Subcutaneous adipose tissue (tissue), 4 donors: ENCODE results near the gene SLC6A9. TPM values are rescaled to one million over a fixed set of nuclear protein-coding genes. Genes with fewer than 3 reads are reported as not detected.

Source experiments
- total RNA-seq, 4 donors: library from RNA; depleted of rRNA; stranded (reverse); fragments of >200 nt; gene quantifications; one replicate each; pipeline ENCODE4 v1.1.0, GENCODE V29; 2016
- TF ChIP-seq, protein P1 (sequence below): fragments of 450-650 bp; IDR thresholded peaks from one replicate; pipeline ENCODE4 v1.5.1; 2016; ENCODE audit warnings: low read depth, mild to moderate bottlenecking, control low read depth, antibody characterized with exemption, moderate library complexity

Gene SLC6A9
- total RNA-seq, 4 donors from 2014 or later: 0.22 to 0.94 (median 0.34) TPM; not detected in 1

DNA sequence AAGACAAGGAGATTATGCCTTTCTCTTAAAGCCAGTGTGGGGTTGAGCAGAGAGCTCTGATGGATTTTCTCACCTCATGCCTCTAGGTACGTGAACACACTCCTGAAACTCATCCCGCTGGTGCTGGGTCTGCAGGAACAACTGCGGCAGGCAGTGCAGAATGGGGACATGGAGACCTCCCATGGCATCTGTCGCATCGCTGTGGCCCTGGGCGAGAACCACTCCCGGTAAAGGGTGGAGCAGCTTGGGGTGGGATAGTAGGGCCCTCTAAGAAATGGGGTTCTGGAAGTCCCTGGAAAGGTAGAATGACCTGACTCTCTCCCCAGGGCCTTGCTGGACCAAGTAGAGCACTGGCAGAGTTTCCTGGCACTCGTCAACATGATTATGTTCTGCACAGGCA, 75.0 kb downstream of the SLC6A9 start:
- TF ChIP-seq, protein P1, sequence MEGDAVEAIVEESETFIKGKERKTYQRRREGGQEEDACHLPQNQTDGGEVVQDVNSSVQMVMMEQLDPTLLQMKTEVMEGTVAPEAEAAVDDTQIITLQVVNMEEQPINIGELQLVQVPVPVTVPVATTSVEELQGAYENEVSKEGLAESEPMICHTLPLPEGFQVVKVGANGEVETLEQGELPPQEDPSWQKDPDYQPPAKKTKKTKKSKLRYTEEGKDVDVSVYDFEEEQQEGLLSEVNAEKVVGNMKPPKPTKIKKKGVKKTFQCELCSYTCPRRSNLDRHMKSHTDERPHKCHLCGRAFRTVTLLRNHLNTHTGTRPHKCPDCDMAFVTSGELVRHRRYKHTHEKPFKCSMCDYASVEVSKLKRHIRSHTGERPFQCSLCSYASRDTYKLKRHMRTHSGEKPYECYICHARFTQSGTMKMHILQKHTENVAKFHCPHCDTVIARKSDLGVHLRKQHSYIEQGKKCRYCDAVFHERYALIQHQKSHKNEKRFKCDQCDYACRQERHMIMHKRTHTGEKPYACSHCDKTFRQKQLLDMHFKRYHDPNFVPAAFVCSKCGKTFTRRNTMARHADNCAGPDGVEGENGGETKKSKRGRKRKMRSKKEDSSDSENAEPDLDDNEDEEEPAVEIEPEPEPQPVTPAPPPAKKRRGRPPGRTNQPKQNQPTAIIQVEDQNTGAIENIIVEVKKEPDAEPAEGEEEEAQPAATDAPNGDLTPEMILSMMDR: no peak

GRCh38 chr1:43954036-43954435, 77.2 kb downstream of the SLC6A9 start:
- TF ChIP-seq, protein P1: no peak

- TF ChIP-seq, protein P1: no peak
Observed at GRCh38 chr1:43953361-43953760, 77.9 kb downstream of the SLC6A9 start.

DNA sequence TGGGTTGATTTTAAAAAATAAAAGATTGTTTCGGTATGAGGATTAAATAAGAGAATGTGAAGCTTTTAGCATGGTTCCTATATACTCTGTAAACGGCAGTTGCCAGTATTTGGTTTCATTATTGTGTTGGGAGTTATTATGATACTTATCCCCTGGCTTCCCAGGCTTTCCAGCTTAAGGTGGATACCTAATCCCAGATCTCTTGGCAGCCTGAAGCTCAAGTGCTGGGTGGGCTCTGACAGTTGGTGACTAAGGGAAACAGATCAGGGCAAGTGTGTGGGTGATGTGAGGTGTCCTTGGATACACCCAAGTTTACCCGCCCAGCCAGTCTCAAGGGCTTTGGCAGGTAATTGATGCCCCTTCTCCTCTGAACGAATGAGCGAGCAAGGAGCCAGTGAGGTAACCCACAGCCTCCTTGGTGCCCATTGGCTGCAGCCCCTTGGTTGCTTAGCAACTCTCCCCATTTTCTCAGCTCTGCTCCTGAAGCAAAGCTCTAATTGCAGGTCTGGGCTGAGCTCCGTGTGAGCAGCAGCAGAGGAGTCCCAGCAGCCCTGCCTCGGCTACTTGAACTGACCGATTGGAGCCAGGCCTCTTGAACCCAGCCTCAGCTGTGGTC, 78.4 kb downstream of the SLC6A9 start:
- TF ChIP-seq, protein P1: no peak

DNA sequence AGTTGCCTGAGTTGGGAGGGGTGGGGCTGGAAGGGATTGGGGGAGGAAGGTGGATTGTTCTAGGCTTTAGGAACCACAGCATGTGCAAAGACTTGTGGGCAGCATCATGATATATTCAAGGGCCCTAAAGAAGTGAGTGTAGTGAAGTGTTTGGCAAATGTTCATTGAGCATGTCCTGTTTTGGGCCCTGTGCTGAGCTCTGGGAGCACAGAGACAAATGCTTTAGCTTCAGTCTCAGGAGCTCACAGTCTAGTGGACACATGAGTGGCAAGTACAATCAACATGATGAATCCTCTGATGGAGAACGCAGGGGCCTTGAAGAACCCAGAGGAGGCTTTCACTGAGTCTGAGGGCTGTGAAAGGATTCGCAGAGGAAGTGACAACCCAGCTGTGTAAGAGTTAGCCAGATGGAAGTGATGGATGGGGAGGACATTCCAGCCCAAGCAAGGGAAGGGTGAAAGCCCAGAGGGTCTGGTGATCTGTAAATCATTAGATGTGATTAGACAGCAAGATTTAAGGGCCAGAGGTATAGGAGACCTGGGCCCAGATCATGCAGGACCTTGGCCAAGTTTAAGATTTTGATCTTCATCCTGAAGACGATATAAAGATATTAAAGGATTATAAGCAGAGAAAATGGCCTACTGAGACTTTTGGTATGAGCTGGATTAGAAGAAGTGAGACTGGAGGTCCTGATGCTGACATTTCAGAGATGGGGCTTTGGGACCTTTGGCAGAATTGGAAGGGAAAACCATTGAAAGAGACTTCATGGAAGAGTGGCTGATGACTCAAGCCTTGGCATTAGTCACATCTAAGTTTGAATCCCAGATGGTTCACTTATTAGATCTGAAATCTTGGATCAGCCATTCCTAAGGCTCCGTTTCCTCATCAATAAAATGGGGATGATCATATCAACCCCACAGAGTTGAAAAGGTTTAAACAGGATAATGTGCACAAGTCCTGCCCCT, 80.0 kb downstream of the SLC6A9 start:
- TF ChIP-seq, protein P1: no peak

DNA sequence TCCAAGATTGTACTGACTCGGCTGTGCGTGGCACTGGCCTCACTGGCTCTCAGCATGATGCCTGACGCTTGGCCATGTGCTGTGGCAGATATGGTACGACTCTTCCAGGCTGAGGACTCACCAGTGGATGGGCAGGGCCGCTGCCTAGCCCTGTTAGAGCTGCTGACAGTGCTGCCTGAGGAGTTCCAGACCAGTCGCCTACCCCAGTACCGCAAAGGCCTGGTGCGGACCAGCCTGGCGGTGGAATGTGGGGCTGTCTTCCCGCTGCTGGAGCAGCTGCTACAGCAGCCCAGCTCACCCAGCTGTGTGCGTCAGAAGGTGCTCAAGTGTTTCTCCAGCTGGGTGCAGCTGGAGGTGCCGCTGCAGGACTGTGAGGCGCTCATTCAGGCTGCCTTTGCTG, 81.6 kb downstream of the SLC6A9 start:
- TF ChIP-seq, protein P1: no peak

DNA sequence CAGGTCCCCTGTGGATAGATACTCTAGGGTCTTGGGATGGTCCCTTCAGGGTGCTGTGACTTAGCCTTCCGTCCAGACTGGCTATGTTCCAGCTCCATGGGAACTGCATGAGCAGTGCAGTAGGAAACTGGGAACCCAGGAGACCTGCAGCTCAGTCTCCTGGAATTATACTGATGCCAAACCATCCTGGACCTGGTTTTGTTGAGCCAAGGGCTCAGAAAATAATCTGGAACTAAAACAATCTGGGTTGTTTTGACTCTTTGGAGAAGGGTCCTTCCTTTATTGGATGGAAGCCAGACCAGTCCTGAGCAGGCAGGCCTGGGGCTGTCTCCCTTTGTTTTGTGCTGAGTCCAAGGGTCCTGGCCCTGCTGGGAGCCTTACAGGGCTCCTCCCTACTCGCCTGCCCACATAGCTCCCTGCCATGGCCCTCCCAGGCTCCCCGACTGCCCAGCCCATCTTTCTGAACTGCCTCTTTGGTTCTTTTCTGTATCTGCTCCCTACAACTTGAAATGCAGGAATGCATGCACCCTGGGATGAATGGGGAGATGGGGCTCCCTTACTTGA, 83.3 kb downstream of the SLC6A9 start:
- TF ChIP-seq, protein P1: no peak
